ENCODE measurements around the gene LRBA.

The LRBA gene

GRCh38 chr4:150826306-150826705 lies 188.8 kb downstream of the LRBA start:
- no peaks in the 10 kb centered on the region for H3K4me1 ChIP-seq (ENCODE audit: control insufficient read depth, insufficient read depth, low read depth, low read length)
- no peak overlapping the region for H3K4ac ChIP-seq (ENCODE audit: low read depth in 1 of 2, low read length in 2 of 2)
- H3K23ac ChIP-seq (ENCODE audit: low read length in 2 of 2): no peak overlapping the region
- DNase-seq: no peak
- H3K14ac ChIP-seq (ENCODE audit: low read length in 2 of 2): no peak overlapping the region
- H3K27me3 ChIP-seq (ENCODE audit: control insufficient read depth in 1 of 2, insufficient read depth in 1 of 2, low read length in 2 of 2): no peaks in the 10 kb centered on the region
- H2BK120ac ChIP-seq (ENCODE audit: low read depth, low read length): no peak overlapping the region
- H3K9me3 ChIP-seq (ENCODE audit: control insufficient read depth, low read length): no peaks in the 10 kb centered on the region
- no peak overlapping the region for H4K8ac ChIP-seq (ENCODE audit: low read length)
- no peak overlapping the region for H2BK12ac ChIP-seq (ENCODE audit: low read length in 2 of 2)
- no peak overlapping the region for H3K9ac ChIP-seq (ENCODE audit: low read length)
- H2AK5ac ChIP-seq (ENCODE audit: low read length, severe bottlenecking): no peak overlapping the region
- no peak overlapping the region for H3K4me3 ChIP-seq (ENCODE audit: insufficient read depth in 1 of 2, low read depth in 1 of 2, low read length in 2 of 2)
- peaks cover 0 to 8% of the 10 kb centered on the region in 2 experiments for H3K36me3 ChIP-seq (ENCODE audit: control insufficient read depth in 1 of 2, insufficient read depth in 2 of 2, low read depth in 1 of 2, low read length in 2 of 2)
- no peak overlapping the region for H2BK15ac ChIP-seq (ENCODE audit: low read depth, poor library complexity, severe bottlenecking)
- H2BK5ac ChIP-seq (ENCODE audit: low read depth, low read length, poor library complexity, severe bottlenecking): no peak overlapping the region
- no peak overlapping the region for H2AFZ ChIP-seq (ENCODE audit: low read depth, low read length)
- H4K91ac ChIP-seq (ENCODE audit: low read length): no peak overlapping the region
- no peak overlapping the region for H3K18ac ChIP-seq (ENCODE audit: low read depth in 1 of 2, low read length in 2 of 2)
- H3K27ac ChIP-seq (ENCODE audit: low read length, poor library complexity, severe bottlenecking): no peak overlapping the region
- H3K4me2 ChIP-seq (ENCODE audit: low read length, poor library complexity, severe bottlenecking): no peak overlapping the region
- H3K79me1 ChIP-seq (replicated peaks; ENCODE audit: low read length, poor library complexity, severe bottlenecking): no peaks in the 10 kb centered on the region

GRCh38 chr4:150822407-150822806 lies 192.7 kb downstream of the LRBA start:
- no peak overlapping the region for H3K18ac ChIP-seq (ENCODE audit: low read depth in 1 of 2, low read length in 2 of 2)
- no peak overlapping the region for H2AFZ ChIP-seq (ENCODE audit: low read depth, low read length)
- no peak for DNase-seq
- H3K14ac ChIP-seq (ENCODE audit: low read length in 2 of 2): no peak overlapping the region
- H3K27ac ChIP-seq (ENCODE audit: low read length, poor library complexity, severe bottlenecking): no peak overlapping the region
- no peaks in the 10 kb centered on the region for H3K27me3 ChIP-seq (ENCODE audit: control insufficient read depth in 1 of 2, insufficient read depth in 1 of 2, low read length in 2 of 2)
- H3K36me3 ChIP-seq (ENCODE audit: control insufficient read depth in 1 of 2, insufficient read depth in 2 of 2, low read depth in 1 of 2, low read length in 2 of 2): no peaks in the 10 kb centered on the region
- no peak overlapping the region for H2BK15ac ChIP-seq (ENCODE audit: low read depth, poor library complexity, severe bottlenecking)
- H3K23ac ChIP-seq (ENCODE audit: low read length in 2 of 2): no peak overlapping the region
- no peak overlapping the region for H2BK120ac ChIP-seq (ENCODE audit: low read depth, low read length)
- no peaks in the 10 kb centered on the region for H3K4me1 ChIP-seq (ENCODE audit: control insufficient read depth, insufficient read depth, low read depth, low read length)
- no peak overlapping the region for H4K8ac ChIP-seq (ENCODE audit: low read length)
- H3K9me3 ChIP-seq (ENCODE audit: control insufficient read depth, low read length): no peaks in the 10 kb centered on the region
- no peak overlapping the region for H3K9ac ChIP-seq (ENCODE audit: low read length)
- no peak overlapping the region for H3K4me2 ChIP-seq (ENCODE audit: low read length, poor library complexity, severe bottlenecking)
- no peak overlapping the region for H4K91ac ChIP-seq (ENCODE audit: low read length)
- 95% methylated on average over 5 of the region's 5 CpGs for WGBS
- no peak overlapping the region for H2AK5ac ChIP-seq (ENCODE audit: low read length, severe bottlenecking)
- no peak overlapping the region for H2BK5ac ChIP-seq (ENCODE audit: low read depth, low read length, poor library complexity, severe bottlenecking)
- no peak overlapping the region for H2BK12ac ChIP-seq (ENCODE audit: low read length in 2 of 2)
- no peak overlapping the region for H3K4me3 ChIP-seq (ENCODE audit: insufficient read depth in 1 of 2, low read depth in 1 of 2, low read length in 2 of 2)
- H3K79me1 ChIP-seq (replicated peaks; ENCODE audit: low read length, poor library complexity, severe bottlenecking): peaks cover 2% of the 10 kb centered on the region
- H3K4ac ChIP-seq (ENCODE audit: low read depth in 1 of 2, low read length in 2 of 2): no peak overlapping the region

GRCh38 chr4:150821641-150822040 lies 193.4 kb downstream of the LRBA start:
- Histone ChIP-seq H3K9ac (ENCODE audit: low read length) (no peak overlapping the region), H3K4ac (ENCODE audit: low read depth in 1 of 2, low read length in 2 of 2) (no peak overlapping the region), H2BK120ac (ENCODE audit: low read depth, low read length) (no peak overlapping the region), H2AK5ac (ENCODE audit: low read length, severe bottlenecking) (no peak overlapping the region), H4K91ac (ENCODE audit: low read length) (no peak overlapping the region), H2BK12ac (ENCODE audit: low read length in 2 of 2) (no peak overlapping the region), H3K27ac (ENCODE audit: low read length, poor library complexity, severe bottlenecking) (no peak overlapping the region), H3K9me3 (ENCODE audit: control insufficient read depth, low read length) (no peaks in the 10 kb centered on the region), H3K23ac (ENCODE audit: low read length in 2 of 2) (no peak overlapping the region), H3K4me2 (ENCODE audit: low read length, poor library complexity, severe bottlenecking) (no peak overlapping the region), H2BK15ac (ENCODE audit: low read depth, poor library complexity, severe bottlenecking) (no peak overlapping the region), H3K4me1 (ENCODE audit: control insufficient read depth, insufficient read depth, low read depth, low read length) (no peaks in the 10 kb centered on the region), H3K14ac (ENCODE audit: low read length in 2 of 2) (no peak overlapping the region), H3K4me3 (ENCODE audit: insufficient read depth in 1 of 2, low read depth in 1 of 2, low read length in 2 of 2) (no peak overlapping the region), H2BK5ac (ENCODE audit: low read depth, low read length, poor library complexity, severe bottlenecking) (no peak overlapping the region), H3K18ac (ENCODE audit: low read depth in 1 of 2, low read length in 2 of 2) (no peak overlapping the region), H3K79me1 (replicated peaks; ENCODE audit: low read length, poor library complexity, severe bottlenecking) (peaks cover 2% of the 10 kb centered on the region), H4K8ac (ENCODE audit: low read length) (no peak overlapping the region), H3K36me3 (ENCODE audit: control insufficient read depth in 1 of 2, insufficient read depth in 2 of 2, low read depth in 1 of 2, low read length in 2 of 2) (peaks cover 0 to 2% of the 10 kb centered on the region in 2 experiments), H3K27me3 (ENCODE audit: control insufficient read depth in 1 of 2, insufficient read depth in 1 of 2, low read length in 2 of 2) (no peaks in the 10 kb centered on the region), H2AFZ (ENCODE audit: low read depth, low read length) (no peak overlapping the region)
- DNase-seq: no peak

GRCh38 chr4:150820409-150820808 lies 194.7 kb downstream of the LRBA start:
- 100% methylated on average over 1 of the region's 1 CpG for WGBS
- Histone ChIP-seq H4K8ac (ENCODE audit: low read length) (no peak overlapping the region), H2BK120ac (ENCODE audit: low read depth, low read length) (no peak overlapping the region), H2AFZ (ENCODE audit: low read depth, low read length) (no peak overlapping the region), H3K4ac (ENCODE audit: low read depth in 1 of 2, low read length in 2 of 2) (no peak overlapping the region), H3K4me2 (ENCODE audit: low read length, poor library complexity, severe bottlenecking) (no peak overlapping the region), H3K4me1 (ENCODE audit: control insufficient read depth, insufficient read depth, low read depth, low read length) (no peaks in the 10 kb centered on the region), H2BK12ac (ENCODE audit: low read length in 2 of 2) (no peak overlapping the region), H3K27me3 (ENCODE audit: control insufficient read depth in 1 of 2, insufficient read depth in 1 of 2, low read length in 2 of 2) (no peaks in the 10 kb centered on the region), H3K23ac (ENCODE audit: low read length in 2 of 2) (no peak overlapping the region), H3K9me3 (ENCODE audit: control insufficient read depth, low read length) (no peaks in the 10 kb centered on the region), H3K18ac (ENCODE audit: low read depth in 1 of 2, low read length in 2 of 2) (no peak overlapping the region), H3K4me3 (ENCODE audit: insufficient read depth in 1 of 2, low read depth in 1 of 2, low read length in 2 of 2) (no peak overlapping the region), H3K27ac (ENCODE audit: low read length, poor library complexity, severe bottlenecking) (no peak overlapping the region), H3K36me3 (ENCODE audit: control insufficient read depth in 1 of 2, insufficient read depth in 2 of 2, low read depth in 1 of 2, low read length in 2 of 2) (peaks cover 0 to 2% of the 10 kb centered on the region in 2 experiments), H3K14ac (ENCODE audit: low read length in 2 of 2) (no peak overlapping the region), H4K91ac (ENCODE audit: low read length) (no peak overlapping the region), H3K9ac (ENCODE audit: low read length) (no peak overlapping the region), H2AK5ac (ENCODE audit: low read length, severe bottlenecking) (no peak overlapping the region), H2BK5ac (ENCODE audit: low read depth, low read length, poor library complexity, severe bottlenecking) (peak overlapping the region; percentile 44), H3K79me1 (replicated peaks; ENCODE audit: low read length, poor library complexity, severe bottlenecking) (peaks cover 2% of the 10 kb centered on the region), H2BK15ac (ENCODE audit: low read depth, poor library complexity, severe bottlenecking) (no peak overlapping the region)
- no peak for DNase-seq
